SU-DHL-6 (cell line): ENCODE measurements around the gene ETNK2.

ENCODE experiments used
- CTCF ChIP-seq: fragments of 200-600 bp; sonication (generic); IDR thresholded peaks from one replicate; pipeline ENCODE4 v1.5.1; 2017; ENCODE audit warnings: antibody characterized with exemption, mild to moderate bottlenecking, low read length, moderate library complexity; ENCODE audit not compliant: insufficient read depth, poor library complexity, severe bottlenecking
- EZH2phosphoT487 ChIP-seq: fragments of 200-600 bp; sonication (generic), shearing (Covaris generic); conservative IDR thresholded peaks from 2 replicates; pipeline ENCODE4 v1.6.1; 2018; ENCODE audit warnings: mild to moderate bottlenecking, antibody characterized with exemption, low read length, moderate library complexity, mixed read lengths

DNA sequence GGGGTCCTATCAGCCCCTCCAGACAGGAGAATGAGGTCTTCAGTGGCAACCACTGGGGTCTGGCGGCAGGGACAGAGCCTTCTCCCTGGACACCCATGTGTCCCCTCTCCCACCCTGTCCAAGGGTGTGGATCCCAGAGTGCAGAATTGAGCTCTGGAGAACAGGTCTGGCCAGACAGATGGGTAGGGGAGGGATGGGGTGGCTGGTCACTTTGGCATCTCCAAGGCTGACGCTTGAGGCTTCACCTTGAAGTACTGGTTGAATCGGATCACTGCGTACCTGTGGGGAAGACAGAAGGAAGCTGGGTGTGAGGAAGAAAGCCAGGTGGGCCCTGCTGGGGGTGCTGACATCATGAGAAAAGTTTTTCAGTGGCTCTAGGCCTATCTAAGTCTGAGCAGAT, 19.9 kb downstream of the ETNK2 start:
- TF ChIP-seq CTCF (no peak), EZH2phosphoT487 (no peak)
